Omental fat pad (tissue), 4 donors: Measurements from ENCODE around the gene RNASET2. TPM values are rescaled to one million over a fixed set of nuclear protein-coding genes. Genes with fewer than 3 reads are reported as not detected.

Experiments
- ATAC-seq: fragments of 150-250 bp; one replicate; pipeline ENCODE4 v1.9.1; 2016; ENCODE audit warnings: mild to moderate bottlenecking, moderate library complexity; ENCODE audit not compliant: low FRiP score
- DNase-seq: peaks from one replicate; pipeline ENCODE4 v3.0.0-alpha.2; 2019; ENCODE audit warnings: low spot score
- total RNA-seq, 4 donors: library from RNA; depleted of rRNA; stranded (reverse); fragments of >200 nt; gene quantifications; one replicate each; pipeline ENCODE4 v1.1.0, GENCODE V29; 2016
- TF ChIP-seq, protein P1 (sequence below), 3 donors: fragments of 450-650 bp; IDR thresholded peaks; one replicate each; pipeline ENCODE4 v1.5.1; 2016 to 2017; ENCODE audit warnings: antibody characterized with exemption in 3 of 3, mild to moderate bottlenecking in 3 of 3, moderate library complexity in 2 of 3

Gene RNASET2
- total RNA-seq, 4 donors from 2014 or later = 68.4 to 129 (median 84.4) TPM

DNA sequence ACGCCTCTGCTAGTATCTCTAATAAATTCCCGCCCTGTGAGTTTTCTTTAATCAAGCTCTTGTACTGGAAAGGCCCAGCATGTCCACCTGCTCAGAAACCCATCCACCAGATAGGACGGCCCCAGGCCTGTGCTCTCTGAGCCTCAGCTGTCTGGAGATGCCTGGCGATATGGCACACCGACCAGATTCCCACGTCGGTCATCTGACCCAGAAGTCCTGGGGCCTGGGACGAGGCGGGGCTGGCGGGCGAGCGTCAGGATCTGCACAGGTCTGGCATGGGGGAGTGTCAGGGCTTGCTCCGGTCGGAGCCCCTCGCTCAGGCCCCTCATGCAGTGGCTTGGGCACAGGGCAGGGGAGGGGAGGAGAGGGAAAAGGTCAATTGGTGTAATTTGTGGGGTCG, 10.2 kb downstream of the RNASET2 start:
- no peak for DNase-seq
- TF ChIP-seq, protein P1, sequence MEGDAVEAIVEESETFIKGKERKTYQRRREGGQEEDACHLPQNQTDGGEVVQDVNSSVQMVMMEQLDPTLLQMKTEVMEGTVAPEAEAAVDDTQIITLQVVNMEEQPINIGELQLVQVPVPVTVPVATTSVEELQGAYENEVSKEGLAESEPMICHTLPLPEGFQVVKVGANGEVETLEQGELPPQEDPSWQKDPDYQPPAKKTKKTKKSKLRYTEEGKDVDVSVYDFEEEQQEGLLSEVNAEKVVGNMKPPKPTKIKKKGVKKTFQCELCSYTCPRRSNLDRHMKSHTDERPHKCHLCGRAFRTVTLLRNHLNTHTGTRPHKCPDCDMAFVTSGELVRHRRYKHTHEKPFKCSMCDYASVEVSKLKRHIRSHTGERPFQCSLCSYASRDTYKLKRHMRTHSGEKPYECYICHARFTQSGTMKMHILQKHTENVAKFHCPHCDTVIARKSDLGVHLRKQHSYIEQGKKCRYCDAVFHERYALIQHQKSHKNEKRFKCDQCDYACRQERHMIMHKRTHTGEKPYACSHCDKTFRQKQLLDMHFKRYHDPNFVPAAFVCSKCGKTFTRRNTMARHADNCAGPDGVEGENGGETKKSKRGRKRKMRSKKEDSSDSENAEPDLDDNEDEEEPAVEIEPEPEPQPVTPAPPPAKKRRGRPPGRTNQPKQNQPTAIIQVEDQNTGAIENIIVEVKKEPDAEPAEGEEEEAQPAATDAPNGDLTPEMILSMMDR (IDR thresholded peaks at IDR 0.05) = no peak
- no peak for ATAC-seq

DNA sequence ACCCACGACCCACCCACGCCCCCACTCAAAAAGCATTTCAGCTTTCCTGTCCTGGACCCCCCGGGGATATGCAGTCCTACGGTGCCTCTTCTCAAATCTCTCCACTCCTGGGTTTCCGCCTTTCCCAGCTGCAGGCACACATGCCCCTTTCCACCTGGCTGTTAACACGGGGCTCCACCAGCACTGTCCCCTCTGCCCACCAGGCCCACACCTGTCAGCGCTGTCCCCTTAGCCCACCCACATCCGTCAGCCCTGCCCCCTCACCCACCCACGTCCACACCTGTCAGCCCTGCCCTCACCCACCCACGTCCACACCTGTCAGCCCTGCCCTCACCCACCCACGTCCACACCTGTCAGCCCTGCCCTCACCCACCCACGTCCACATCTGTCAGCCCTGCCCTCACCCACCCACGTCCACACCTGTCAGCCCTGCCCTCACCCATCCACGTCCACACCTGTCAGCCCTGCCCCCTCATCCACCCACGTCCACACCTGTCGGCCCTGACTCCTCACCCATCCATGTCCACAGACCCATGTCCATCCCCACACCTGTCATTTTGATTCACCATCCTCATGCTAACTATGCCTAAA, 11.6 kb downstream of the RNASET2 start:
- ATAC-seq (no peak), DNase-seq (no peak)
- TF ChIP-seq, protein P1 (IDR thresholded peaks at IDR 0.05) = no peak

DNA sequence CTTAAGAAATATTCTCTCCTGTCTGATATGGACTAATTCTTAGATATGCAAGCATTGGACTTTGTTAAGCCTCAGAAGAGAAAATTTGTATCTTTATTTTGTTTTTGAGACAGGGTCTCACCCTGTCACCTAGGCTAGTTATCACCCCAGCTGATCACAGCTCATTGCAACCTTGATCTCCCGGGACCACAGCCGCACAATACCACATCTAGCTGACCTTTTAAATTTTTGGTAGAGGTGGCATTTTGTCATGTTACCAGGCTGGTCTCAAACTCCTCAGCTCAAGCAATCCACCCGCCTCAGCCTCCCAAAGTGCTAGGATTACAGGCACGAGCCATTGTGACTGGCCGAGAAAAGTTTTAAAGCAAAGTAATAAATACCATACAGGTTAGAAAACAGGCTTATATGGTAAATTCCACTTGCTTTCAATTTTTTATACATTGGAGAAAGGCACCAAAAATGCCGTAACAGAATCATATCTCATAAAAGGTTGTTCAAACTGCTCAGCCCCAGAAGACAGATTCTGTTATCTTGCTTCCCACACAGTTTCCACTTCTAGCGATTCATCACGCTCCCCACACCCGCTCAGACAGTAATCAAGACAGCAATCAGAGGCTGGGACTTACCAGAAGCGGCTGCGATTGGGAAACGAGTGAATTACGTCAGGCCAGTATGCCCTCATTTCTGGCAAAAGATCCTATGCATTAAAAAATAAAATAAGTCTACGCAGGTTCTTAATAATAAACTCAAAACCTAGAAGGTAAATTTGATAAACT, 13.8 kb downstream of the RNASET2 start:
- TF ChIP-seq, protein P1 (IDR thresholded peaks at IDR 0.05) = no peak
- ATAC-seq (peak; percentile 70), DNase-seq (peak; percentile 64)

DNA sequence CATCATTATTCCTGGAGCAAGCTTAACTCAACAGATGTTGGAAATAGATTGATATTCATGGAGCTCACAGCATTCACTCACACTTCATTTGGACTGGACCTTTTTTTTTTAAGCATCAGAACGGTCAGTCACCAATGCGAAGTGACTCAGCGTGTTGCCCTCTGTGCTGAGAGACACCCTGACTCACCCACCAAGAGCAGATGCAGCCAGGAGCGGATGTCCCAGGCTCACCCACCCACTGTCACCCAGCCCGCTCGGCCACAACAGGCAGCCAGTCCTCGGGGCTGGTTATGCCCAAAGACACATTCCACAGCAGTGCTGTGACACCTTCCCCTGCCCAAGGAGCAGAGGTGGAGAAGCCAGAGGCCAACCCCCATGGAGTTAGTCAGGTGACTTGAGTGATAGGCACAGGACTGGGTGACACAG, 15.7 kb downstream of the RNASET2 start:
- ATAC-seq (no peak), DNase-seq (no peak)
- TF ChIP-seq, protein P1 (IDR thresholded peaks at IDR 0.05) = no peak

DNA sequence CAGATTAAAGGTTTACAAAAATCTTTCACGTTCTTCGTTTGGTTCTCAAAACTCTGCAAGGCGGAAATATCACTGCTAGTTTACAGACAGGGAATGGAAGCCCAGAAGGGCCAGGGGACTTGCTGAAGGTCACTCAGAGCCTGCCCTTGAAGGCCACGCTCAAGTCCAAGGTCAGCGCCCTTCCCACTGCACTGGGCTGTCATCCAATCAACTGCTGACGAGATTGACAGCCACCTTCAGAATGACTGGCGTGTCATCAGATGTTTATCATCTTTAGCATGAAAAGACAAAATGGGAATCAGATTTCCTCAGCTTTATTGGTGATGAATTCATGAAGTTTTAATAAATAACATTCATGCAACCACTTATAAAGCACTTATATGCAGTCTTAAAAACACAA, 16.5 kb downstream of the RNASET2 start:
- no peak for ATAC-seq
- TF ChIP-seq, protein P1 (IDR thresholded peaks at IDR 0.05) = no peak
- no peak for DNase-seq

DNA sequence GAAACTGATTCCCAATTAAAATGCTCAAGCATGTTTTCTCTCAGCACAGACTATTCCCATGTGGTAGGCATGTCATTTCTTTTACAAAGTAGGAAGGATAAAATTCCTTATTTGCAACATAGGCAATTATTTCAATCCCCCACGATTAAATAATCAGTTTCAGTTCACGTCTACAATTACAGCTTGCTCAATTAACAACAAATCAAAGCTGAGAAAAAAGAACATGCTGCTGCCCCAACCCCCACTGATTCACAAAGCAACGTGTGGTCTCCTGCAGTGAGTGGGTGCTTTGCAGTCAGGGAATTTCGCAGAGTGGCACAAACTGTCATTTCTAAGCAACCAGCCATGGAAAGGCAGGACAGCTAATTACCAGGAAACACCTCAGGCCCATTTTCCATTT, 17.0 kb downstream of the RNASET2 start:
- TF ChIP-seq, protein P1 (IDR thresholded peaks at IDR 0.05) = no peak
- no peak for DNase-seq
- ATAC-seq = no peak

DNA sequence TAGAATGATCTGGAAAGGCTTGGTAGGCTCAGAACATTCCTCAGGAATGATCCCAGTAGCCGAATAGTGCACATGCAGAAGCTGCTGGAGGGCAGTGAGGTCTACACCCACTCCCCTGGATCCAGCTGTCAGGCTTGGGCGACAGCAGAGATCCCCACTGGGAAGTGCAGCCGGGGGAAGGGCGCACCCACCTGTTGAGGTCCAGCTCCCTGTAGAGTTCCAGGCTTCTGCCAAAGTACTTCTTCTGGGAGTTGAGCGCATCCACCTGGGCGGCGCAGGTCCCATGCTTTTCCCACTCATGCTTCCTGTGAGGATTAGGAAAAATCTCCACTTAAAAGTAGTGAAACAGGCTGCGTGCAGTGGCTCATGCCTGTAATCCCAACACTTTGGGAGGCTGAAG, 17.6 kb downstream of the RNASET2 start:
- DNase-seq (no peak), ATAC-seq (no peak)
- TF ChIP-seq, protein P1 (IDR thresholded peaks at IDR 0.05) = no peak
